GM04504 (cell line): ENCODE measurements around the gene PTPRN2.
"Not testable (repeated sequence)": the region's sequence is repeated elsewhere in the genome, so short reads cannot be mapped to it uniquely, and the experiment has no call there.

Source experiments
- DNase-seq: peaks from one replicate; pipeline ENCODE4 v3.0.0-alpha.2; 2012; ENCODE audit warnings: low read depth

PTPRN2 gene

GRCh38 chr7:157730614-157731013 is 857.0 kb downstream of the PTPRN2 start:
- no peak for DNase-seq

DNA sequence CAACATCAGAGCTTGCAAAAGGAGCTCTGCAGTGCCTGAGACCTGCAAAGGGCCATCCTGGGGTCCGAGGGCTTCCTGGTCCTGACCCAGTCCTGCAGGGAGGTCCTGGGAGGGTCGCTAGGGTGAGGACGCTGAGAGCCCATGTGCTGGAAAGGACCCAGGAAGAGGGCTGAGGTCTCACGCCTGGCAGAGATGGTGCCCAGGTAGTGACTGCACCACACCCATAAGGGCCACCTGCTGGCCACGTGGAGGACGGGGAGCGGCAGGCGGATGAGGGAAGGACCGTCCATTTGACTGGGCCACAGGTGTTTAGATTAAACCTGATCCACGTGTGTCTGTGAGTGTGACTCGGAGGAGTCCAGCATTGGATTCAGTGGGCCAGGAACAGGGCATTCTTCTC is 858.1 kb downstream of the PTPRN2 start:
- DNase-seq, result no peak

- no peak for DNase-seq
These were observed 859.5 kb downstream of the PTPRN2 start for GRCh38 chr7:157727964-157728615.

GRCh38 chr7:157726764-157727163 is 860.9 kb downstream of the PTPRN2 start:
- DNase-seq, result no peak

- DNase-seq, result not testable (repeated sequence)
These were observed 862.3 kb downstream of the PTPRN2 start for GRCh38 chr7:157725312-157725711.

DNA sequence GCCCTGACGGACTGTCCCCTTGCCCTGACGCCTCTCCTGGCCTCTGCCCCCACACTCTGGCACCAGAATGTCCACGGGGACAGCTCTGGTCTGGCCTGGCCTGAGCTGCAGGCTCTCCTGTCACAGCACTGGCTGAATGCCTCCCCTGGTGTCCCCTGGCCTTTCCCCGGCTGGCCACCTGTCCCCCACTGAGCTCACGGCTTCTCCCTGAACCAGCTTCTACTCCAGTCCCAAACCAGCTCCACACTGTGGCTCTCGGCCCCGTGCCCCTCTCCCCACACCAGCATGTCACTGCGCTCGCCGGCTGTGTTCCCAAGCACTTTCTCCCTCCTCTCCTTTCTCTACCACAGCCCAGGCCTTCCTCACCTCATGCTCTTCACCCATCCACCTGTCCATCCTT is 864.4 kb downstream of the PTPRN2 start:
- no peak for DNase-seq

- no peak for DNase-seq
These were observed 865.2 kb downstream of the PTPRN2 start for GRCh38 chr7:157722137-157723060.

GRCh38 chr7:157721468-157722136 is 866.0 kb downstream of the PTPRN2 start:
- no peak for DNase-seq

GRCh38 chr7:157719705-157720655 is 867.6 kb downstream of the PTPRN2 start:
- DNase-seq, result no peak

DNA sequence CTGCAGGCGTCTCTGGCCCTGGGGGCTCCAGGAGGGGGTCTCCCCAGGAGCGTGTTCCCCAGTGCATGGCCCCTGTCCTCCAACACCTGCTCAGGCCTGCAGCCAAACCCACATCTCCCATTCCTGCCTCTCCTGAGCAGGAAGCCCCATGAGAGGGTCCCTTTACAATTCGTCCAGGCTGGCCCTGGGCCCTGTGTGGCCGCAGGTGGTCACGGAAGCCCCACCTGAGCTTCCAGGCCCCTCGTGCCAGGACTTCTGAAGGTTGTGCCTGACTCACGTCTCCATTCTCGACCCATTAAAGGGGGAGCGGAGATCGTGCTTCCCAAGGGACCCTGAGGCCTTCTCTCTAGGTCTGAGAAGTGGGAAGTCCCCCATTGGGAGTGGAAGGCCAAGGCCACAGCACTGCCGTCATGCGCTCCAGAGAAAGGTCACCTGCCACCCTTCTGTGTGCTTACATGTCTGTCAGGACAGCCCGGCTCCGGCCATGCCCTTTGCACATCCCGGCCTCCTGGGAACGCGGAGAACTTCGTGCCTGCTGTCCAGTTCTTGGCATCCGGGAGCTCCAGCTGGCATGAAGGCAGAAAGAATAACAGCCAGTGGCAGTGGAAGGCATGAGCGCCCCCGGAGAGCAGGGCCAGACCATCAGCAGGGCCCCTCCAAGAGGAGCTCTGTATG is 868.5 kb downstream of the PTPRN2 start:
- no peak for DNase-seq

DNA sequence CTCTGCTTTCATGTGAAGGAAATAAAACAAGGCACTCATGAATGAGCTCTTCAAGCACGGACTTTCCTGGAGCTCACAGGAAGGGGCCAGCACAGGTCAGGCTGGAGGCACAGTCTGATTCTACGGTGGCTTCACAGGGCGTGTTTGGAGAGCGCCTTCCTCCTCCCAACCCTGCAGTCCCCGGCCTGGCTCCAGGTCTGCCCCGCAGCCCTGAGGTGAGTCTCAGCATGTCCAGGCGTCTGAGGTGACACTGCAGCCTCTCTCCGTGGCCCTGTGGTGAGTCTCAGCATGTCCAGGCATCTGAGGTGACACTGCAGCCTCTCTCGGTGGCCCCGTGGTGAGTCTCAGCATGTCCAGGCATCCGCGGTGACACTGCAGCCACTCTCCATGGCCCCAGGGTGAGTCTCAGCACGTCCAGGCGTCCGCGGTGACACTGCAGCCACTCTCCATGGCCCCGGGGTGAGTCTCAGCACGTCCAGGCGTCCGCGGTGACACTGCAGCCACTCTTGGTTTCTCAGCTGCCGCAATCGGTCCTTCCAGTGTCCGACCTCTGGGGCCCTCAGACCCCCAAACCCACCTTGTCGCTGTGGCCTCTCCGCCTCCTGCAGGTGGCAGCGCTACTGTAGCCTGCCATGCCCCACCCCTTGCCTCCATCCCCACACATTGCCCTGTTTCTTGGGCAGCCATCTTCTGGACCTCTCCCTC is 869.2 kb downstream of the PTPRN2 start:
- DNase-seq, result no peak

- DNase-seq, result no peak
These were observed 870.1 kb downstream of the PTPRN2 start for GRCh38 chr7:157717211-157718174.

DNA sequence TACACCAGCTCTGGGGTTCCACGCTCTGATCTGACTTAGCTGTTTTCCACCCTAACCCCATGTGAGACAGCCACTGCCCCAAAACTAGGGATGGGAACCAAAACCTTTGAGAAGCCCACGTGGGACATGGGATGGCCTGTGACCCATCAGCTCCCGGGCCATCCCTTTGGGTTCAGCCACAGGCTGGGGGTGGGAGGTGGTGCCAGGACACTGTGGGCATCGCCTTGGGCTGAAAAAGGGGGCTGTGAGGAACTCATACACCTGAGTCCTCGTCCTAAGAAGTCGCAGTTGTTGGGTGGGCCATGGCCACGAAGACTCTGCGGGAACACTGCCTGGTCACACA is 871.7 kb downstream of the PTPRN2 start:
- no peak for DNase-seq

DNA sequence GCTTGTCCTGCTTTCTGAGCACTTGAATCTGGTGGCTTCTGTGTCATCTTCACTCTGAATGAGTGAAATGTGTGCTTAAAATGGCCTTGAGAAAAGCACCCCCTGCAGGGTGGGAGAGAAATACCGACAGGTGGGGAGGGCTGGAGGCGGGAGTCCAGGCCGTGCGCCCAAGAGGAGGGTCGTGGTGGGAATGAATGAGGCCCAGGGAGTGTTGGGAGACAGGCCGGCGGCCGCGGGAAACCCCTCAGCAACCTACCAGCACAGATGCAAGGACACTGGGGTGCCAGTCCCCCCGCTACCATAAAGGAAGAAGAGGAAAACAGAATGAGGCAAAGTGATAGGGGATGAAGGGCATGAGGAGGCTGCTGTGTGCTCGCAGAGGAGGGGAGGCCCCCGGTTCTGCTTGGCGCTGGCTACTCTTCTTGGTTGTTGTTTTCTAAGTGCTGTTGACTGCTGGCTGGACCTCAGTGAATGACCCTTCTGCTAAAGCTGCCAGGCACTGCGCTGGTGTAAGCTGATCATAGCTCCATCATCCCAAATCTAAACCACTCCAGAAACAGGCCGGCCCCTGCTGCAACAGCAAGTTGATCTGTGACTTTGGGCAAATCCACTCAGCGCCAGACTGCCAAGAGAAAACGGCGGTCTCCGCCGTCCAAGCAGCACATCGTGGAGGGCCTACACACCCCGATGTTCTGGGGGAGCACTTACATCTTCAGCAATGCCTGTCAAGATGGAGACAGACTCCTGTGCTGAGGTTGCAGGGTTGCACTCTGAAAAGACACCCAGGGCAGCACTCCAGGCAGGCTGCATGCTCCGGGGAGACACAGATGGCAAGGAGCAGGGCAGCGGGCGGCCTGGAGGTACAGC is 872.3 kb downstream of the PTPRN2 start:
- DNase-seq, result no peak

- no peak for DNase-seq
These were observed 873.2 kb downstream of the PTPRN2 start for GRCh38 chr7:157714166-157715070.

GRCh38 chr7:157713591-157713990 is 874.0 kb downstream of the PTPRN2 start:
- no peak for DNase-seq

- DNase-seq, result no peak
These were observed 874.9 kb downstream of the PTPRN2 start for GRCh38 chr7:157712666-157713235.
